D721Med (cell line): ENCODE results near the gene PYGL.

Source experiments
- DNase-seq: peaks from one replicate; pipeline ENCODE4 v3.0.0; 2011; ENCODE audit warnings: low spot score; ENCODE audit not compliant: insufficient read length
- FAIRE-seq: peaks from 2 replicates; lab custom pipeline; 2011; peaks lifted over from hg19 to GRCh38; lab: Jason Lieb, UNC
- TF ChIP-seq, protein P1 (sequence below): IDR thresholded peaks from 2 replicates; pipeline ENCODE4 v1.5.1; 2012; ENCODE audit warnings: mild to moderate bottlenecking, control low read depth; ENCODE audit not compliant: insufficient read depth; ENCODE audit errors: missing control alignments

The PYGL gene

GRCh38 chr14:50860478-50861086 lies 83.7 kb downstream of the PYGL start:
- FAIRE-seq (peak; percentile 60), DNase-seq (peak; percentile 66)
- TF ChIP-seq, protein P1, sequence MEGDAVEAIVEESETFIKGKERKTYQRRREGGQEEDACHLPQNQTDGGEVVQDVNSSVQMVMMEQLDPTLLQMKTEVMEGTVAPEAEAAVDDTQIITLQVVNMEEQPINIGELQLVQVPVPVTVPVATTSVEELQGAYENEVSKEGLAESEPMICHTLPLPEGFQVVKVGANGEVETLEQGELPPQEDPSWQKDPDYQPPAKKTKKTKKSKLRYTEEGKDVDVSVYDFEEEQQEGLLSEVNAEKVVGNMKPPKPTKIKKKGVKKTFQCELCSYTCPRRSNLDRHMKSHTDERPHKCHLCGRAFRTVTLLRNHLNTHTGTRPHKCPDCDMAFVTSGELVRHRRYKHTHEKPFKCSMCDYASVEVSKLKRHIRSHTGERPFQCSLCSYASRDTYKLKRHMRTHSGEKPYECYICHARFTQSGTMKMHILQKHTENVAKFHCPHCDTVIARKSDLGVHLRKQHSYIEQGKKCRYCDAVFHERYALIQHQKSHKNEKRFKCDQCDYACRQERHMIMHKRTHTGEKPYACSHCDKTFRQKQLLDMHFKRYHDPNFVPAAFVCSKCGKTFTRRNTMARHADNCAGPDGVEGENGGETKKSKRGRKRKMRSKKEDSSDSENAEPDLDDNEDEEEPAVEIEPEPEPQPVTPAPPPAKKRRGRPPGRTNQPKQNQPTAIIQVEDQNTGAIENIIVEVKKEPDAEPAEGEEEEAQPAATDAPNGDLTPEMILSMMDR = peak; percentile 78

- DNase-seq (no peak), FAIRE-seq (no peak)
- TF ChIP-seq, protein P1 = no peak
Observed at GRCh38 chr14:50859296-50859624, 85.0 kb downstream of the PYGL start.

- TF ChIP-seq, protein P1 = no peak
- FAIRE-seq = no peak
- no peak for DNase-seq
Observed at GRCh38 chr14:50856660-50857059, 87.6 kb downstream of the PYGL start.

DNA sequence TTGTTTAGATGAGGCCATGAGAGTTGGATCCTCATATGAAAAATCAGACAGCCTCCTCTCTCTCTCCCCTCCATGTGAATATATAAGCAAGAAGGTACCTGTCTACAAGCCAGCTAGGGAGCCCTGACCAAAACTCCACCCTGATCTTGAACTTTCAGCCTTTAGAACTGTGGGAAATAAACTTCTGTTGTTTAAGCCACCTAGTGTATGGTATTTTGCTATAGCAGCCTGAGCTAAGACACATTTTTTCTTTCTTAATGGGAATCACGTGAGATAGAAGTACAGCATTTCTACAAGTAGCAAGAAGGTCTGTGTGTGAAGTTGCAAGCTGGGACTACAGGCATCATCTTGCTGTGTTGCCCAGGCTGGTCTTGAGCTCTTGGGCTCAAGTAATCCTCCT lies 88.7 kb downstream of the PYGL start:
- TF ChIP-seq, protein P1 = no peak

More for the DNA sequence above, 88.7 kb downstream of the PYGL start:
- DNase-seq (no peak), FAIRE-seq (no peak)
